Germinal center (tissue), 1 donor: ENCODE measurements around the gene NRIP1.

Experiments used
- DNase-seq: peaks from one replicate; pipeline ENCODE4 v3.0.0; 2012; ENCODE audit warnings: mixed read lengths, low spot score

NRIP1 gene

GRCh38 chr21:15064576-15065391 is at the start of gene NRIP1:
Gene NRIP1 (minus strand): TSS chr21:15065000. CDS start chr21:14968192, 96,808 bp downstream.
- peak; percentile 79 for DNase-seq

DNA sequence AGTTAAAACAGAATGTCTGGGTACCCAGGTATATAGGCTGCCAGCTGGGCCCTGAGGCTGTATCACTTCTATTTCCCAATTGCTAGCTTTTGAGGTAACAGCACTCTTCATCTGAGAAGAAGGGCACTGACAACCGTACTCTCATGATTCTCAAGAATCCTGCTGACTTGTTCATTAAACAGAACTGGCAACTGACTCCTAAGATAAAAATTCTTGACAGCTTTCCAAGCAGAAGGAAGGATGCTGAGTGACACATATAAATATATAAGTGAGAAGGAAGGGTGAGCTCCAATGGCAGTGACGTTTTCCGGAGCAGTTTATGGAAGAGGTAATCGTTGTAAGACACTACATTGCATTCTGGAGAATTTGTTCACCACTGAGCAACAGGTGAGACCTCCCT is 48.1 kb upstream of the NRIP1 start:
- DNase-seq, result no peak

- no peak for DNase-seq
These were observed 44.0 kb upstream of the NRIP1 start for GRCh38 chr21:15108801-15109200.

DNA sequence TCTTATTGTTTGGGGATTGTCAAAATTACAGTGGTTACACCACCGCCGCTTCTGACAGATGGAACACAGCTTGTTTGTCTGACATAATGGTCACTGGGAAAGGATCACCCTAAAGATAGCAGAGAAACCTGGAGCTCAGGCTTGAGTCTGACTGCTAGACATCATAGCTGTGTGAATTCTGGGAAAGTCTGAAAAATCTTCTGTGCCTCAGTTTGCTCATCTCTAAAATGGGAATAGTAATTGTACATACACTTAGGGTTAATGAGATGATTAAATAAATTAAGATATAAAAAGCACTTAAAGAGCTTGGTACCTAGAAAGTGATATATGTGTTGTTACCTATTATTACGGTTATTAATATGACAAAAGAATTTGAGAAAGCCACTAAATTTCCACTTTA is 39.7 kb upstream of the NRIP1 start:
- no peak for DNase-seq

DNA sequence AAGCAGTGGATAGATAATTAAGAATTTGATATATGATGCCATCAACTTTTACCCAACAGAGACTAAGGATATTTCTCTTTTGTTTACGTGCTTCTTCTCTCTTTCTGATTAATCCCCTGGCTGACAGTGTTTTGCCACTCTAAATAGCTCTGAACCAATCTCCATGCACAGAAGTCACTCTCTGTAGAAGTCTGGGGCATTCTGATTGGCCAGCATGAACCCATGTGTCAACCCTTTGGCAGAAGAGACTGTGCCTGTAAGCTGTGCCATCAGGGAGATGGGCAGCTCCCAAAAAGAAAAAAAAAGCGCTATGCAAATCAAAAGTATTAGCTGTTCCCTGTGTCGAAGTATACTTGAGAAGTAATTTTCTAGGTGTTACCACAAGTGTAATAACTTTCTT is 34.1 kb upstream of the NRIP1 start:
- no peak for DNase-seq

- DNase-seq, result no peak
These were observed 33.4 kb upstream of the NRIP1 start for GRCh38 chr21:15098181-15098580.

GRCh38 chr21:15097580-15097979 is 32.8 kb upstream of the NRIP1 start:
- DNase-seq, result no peak

GRCh38 chr21:15096146-15096545 is 31.3 kb upstream of the NRIP1 start:
- DNase-seq, result no peak

DNA sequence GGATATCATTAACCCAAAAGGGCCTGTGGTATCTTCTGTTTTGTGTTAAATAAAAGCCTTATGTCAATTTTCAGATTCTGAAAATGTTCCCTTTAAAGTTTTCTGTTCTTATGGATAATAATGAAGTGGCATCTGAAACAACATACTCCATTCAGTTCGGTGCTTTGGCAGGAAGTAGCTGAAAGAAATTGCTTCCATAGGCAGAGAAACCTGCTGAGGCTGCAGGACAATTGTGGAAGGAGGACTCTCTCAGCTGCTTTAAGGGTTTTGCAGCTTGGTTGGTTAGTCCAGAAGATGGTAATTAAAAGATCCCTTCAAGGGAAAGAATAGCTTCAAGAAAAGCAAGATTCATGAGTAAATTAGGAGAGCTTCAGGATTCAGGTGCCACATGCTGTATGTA is 30.5 kb upstream of the NRIP1 start:
- no peak for DNase-seq

DNA sequence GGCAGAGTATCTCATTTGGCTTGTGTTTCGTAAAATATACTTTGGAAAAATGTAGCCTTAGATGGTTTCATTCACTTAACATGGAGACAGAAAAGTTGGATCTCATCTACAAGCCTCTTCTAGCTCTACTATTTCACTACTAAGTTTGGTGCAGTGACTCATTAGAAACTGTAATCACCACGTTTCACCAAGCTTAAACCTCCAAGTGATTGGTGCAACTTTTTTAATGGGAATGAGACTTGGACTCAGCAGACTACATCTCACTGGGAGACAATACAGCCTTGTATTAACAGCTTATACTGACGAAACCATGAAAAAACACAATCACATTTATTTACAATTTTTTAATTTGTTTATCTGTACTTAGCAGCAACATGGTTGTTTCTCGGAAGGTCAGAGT is 29.9 kb upstream of the NRIP1 start:
- no peak for DNase-seq

GRCh38 chr21:15093216-15093615 is 28.4 kb upstream of the NRIP1 start:
- no peak for DNase-seq

- DNase-seq, result no peak
These were observed 27.9 kb upstream of the NRIP1 start for GRCh38 chr21:15092745-15093144.

- DNase-seq, result no peak
These were observed 25.6 kb upstream of the NRIP1 start for GRCh38 chr21:15090390-15090789.

DNA sequence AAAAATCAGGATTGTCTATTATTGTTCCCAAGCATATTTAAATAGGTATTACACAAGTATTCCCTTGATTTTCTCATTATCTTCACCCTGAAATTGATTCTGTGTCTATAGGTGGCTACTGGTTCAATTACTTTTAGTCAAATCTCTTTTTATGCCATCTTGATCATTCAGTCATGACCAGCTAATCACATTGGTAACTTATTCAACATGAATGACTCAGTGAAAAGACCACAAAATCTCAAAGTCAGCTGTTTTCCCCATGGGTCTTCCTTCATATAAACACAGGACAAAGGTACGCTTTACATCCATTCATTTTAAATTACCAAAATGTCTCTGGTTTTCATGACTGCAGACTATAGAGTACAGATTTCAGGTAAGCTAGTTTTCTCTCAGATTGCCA is 23.7 kb upstream of the NRIP1 start:
- no peak for DNase-seq

GRCh38 chr21:15084668-15085067 is 19.9 kb upstream of the NRIP1 start:
- no peak for DNase-seq

GRCh38 chr21:15080526-15080925 is 15.7 kb upstream of the NRIP1 start:
- no peak for DNase-seq

DNA sequence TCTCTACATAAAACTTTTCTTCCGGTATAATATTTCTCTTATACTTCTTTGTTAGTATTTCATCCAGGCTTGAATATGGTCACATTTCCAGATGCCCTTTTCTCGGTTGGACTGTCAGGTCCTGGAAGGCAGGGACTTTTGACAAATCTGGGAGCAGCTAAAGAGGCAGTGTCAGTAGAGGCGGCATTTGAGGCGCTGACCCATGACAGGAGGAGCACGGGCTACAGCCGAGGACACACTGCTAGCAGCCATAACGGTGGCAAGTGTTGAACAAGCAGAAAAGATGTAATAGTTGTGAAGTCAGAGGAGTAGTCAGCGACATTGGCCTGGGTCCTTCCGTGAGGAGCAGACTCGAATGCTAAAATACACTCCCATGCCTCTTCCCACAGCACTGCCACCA is 14.5 kb upstream of the NRIP1 start:
- DNase-seq, result no peak

DNA sequence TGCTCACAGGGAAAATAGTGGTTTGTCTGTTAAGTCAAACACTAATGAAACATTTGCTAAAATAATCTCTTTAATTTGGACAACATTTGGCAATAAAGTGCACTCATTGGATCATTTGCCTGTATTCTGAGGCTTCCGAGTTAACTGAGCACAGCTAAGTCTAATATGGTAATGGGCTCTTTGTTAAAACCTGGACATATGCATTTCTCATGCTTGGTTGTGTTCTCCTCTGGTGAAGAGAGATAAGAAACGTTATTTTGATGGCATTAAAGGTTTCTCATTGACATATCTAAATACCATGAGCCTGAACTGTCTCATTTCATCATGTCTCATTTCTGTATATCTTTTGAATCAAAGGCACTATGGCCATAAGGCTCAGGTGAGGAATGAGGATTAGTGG is 13.4 kb upstream of the NRIP1 start:
- no peak for DNase-seq

GRCh38 chr21:15077529-15078145 is 12.8 kb upstream of the NRIP1 start:
- DNase-seq, result no peak

DNA sequence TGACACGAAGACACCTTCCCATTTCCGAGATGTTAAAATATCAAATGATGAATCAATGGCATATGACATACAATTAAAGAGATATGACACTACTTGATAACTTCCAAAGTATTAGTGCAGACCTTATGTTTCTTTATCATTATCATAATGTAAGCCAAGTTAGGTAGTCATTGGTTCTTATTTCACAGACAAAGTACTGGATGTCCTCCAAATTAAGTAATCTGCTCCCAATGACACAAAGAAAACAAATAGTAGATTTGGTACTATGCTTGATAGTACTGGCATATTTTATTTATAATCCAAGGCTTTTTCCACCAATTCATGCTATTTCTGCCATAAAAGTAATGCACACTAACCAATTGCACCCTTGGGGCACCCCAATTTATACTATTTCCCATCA is 11.9 kb upstream of the NRIP1 start:
- DNase-seq, result no peak

DNA sequence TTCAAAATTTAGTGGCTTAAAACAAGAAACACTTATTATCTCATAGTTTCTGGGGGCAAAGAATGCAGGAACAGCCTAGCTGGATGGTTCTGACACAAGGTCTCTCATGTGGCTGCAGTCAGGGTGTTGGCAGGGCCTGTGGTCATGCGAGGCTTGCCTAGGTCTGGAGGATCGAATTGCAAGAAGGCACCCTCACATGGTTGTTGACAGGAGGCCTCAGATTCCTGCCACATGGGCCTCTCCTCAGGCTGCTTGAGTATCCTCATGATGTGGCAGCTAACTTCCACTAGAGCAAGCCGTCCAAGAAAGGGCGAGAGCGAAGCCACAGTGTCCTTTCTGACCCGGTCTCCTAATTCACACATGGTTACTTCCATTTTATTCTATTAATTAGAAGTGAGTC is 6.2 kb upstream of the NRIP1 start:
- DNase-seq, result no peak

DNA sequence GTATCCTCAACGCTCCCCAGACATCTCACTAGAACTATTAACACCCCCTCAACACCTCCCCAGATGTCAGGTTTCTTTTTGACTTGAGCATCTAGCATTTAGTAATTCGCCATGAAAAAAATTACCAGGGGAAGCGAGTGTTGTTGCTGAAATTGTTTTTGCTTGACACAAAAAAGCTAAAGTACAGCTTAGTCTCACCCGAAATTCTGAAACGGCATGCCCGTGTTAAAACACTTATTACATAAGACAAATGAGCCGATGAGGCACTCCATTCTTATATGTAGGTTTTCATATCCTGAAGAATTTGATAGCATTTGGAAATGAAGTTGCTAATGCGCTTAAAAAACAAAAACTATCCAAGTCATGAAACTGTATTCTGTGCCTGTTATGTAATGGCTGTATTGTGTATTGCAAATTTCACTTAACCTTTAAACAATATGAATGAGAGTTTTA is 1.3 kb upstream of the NRIP1 start:
- DNase-seq, result no peak

- DNase-seq, result peak; percentile 59
These were observed 757 bp upstream of the NRIP1 start for GRCh38 chr21:15065392-15066122.
